GM21423 (cell line): ENCODE data around the gene SLC16A7.
A peak's percentile ranks its signal among the peaks of the same experiment; 100 is the strongest.

ENCODE experiments used
- ATAC-seq: cut with Tn5 transposase; IDR thresholded peaks from one replicate; pipeline ENCODE4 v1.9.1; 2021; ENCODE audit warnings: mild to moderate bottlenecking, moderate library complexity; ENCODE audit not compliant: unreplicated experiment

The SLC16A7 gene

DNA sequence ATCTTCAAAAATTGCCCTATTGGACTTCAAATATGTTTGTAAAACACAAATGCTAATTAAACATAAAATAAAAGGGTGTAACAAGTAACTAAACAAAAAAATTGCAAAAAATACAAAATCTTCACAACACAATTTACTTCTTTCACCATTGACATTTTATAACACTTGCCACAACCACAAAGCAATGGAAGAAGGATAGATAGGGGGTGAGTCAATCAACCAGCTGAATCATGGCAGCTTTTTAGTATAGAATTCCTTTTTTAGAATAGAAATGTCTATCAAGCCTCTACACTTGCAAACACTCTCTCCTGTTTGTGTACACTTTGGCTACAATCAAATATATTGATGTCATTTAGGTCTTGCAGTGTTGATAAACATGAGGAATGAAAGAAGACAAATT, 232.7 kb downstream of the SLC16A7 start:
- no peak for ATAC-seq

DNA sequence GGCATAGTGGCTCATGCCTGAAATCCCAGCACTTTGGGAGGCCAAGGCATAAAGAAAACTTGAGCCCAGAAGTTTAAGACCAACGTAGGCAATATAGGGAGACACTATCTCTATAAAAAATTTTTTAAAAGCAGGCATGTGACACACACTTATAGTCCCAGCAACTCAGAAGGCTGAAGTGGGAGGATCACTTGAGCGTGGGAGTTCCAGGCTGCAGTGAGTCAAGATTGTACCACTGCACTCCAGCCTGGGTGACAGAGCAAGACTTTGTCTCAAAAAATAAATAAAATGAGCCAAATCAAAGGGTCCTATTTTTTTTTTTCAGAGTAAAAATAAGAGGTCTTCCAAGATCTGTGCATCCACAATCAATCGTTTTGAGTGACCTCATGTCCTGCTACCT, 237.6 kb downstream of the SLC16A7 start:
- ATAC-seq: no peak

DNA sequence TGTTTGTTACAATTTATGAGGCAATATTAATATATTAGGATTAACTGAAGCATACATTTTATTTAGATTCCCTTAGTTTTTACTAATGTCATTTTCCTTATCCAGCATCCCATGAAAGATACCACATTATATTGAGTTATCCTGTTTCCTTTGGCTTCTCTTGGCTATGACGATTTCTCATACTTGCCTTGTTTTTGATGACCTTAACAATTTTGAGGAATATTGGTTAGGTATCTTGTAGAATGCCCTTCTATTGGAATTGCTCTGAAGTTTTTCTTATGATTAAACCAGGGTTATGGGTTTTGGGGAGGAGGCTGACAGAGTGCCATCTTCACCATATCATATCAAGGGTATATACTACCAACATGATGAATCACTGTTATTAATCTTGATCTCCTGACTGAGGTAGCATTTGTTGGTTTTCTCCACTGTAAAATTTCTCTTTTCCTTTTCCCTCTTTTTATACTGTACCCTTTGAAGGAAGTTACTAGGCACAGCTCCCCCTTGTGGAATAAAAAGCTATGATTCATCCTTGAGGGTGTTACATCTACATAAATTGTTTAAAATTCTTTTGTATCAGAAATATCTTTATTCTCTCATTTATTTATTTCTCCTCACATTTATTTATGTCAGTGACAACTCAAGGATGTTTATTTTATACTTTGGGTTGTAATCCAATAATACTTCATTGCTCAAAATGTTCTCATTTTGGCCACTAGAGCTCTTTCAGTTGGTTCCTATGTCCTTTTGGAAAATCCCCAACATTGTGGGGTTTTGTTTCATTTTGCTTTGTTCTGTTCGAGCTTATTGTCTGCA, 239.0 kb downstream of the SLC16A7 start:
- peak; percentile 57 for ATAC-seq
